Measurements from ENCODE around the gene NFATC2IP.

NFATC2IP gene

DNA sequence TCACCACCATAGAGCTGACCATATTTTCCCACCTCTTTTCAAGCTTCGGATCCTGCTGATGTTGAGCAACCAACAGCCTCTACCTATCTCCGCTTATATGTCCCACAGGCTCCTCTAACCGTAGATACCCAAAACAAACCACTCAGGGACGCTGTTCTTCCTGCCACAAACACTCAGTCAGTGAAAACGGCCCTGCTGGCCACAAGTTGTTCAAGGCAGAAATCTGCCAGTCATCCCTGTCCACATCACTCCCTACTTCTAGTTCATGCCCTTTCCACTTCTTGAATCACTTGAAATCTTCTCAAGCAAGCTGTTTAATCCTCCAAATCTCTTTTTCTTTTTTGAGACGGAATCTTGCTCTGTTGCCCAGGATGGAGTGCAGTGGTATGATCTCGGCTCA lies 33.6 kb upstream of the NFATC2IP start:
- DNase-seq (ENCODE audit: low read depth), result no peak
- TF ChIP-seq, protein P1, sequence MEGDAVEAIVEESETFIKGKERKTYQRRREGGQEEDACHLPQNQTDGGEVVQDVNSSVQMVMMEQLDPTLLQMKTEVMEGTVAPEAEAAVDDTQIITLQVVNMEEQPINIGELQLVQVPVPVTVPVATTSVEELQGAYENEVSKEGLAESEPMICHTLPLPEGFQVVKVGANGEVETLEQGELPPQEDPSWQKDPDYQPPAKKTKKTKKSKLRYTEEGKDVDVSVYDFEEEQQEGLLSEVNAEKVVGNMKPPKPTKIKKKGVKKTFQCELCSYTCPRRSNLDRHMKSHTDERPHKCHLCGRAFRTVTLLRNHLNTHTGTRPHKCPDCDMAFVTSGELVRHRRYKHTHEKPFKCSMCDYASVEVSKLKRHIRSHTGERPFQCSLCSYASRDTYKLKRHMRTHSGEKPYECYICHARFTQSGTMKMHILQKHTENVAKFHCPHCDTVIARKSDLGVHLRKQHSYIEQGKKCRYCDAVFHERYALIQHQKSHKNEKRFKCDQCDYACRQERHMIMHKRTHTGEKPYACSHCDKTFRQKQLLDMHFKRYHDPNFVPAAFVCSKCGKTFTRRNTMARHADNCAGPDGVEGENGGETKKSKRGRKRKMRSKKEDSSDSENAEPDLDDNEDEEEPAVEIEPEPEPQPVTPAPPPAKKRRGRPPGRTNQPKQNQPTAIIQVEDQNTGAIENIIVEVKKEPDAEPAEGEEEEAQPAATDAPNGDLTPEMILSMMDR (IDR thresholded peaks at IDR 0.05; ENCODE audit: insufficient read depth, low read depth, low read length, missing control alignments), result no peak
- no peak overlapping the region for H3K4me3 ChIP-seq (ENCODE audit: low read length)

- TF ChIP-seq, protein P1 (IDR thresholded peaks at IDR 0.05; ENCODE audit: insufficient read depth, low read depth, low read length, missing control alignments), result no peak
- H3K4me3 ChIP-seq (ENCODE audit: low read length), result no peak overlapping the region
- DNase-seq (ENCODE audit: low read depth), result no peak
These were observed 32.0 kb upstream of the NFATC2IP start for GRCh38 chr16:28918698-28919097.

GRCh38 chr16:28923231-28923587 lies 27.5 kb upstream of the NFATC2IP start:
- TF ChIP-seq, protein P1 (IDR thresholded peaks at IDR 0.05; ENCODE audit: insufficient read depth, low read depth, low read length, missing control alignments), result no peak
- no peak for DNase-seq (ENCODE audit: low read depth)
- no peak overlapping the region for H3K4me3 ChIP-seq (ENCODE audit: low read length)

DNA sequence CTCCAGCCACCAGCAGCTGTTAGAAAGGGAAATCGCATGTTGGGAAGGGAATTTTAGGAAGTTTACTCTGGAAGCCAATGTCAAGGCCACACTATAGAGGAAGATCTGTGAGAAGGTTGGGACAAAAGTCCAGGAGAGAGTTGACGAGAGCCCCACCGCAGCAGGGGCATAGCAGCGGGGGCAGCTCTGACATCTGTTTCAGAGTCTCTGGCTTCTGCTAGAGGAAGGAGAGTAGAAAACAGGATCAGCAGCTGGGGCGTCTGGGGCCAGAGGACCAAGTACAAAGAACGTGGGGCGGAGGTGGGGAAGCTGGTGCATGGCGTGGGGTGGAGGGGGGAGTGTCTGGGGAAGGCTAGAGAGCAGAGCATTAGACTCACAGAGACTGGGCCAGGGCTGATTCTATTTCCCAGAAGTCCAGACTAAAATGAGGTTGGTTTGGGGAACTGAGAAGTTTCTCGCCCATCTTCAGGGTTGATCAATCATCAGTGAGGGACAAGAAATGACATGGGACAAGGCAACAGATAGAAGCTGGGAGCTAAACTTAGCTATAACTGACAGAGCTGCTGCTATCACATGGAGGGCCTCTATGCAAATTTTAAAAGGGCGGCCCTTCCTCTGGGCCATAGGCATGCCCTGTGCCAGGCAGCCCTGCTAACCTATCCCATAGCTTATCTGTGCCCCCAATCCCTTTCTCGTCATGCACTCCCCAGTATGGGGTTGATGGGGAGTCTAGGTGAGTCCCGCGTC lies 26.9 kb upstream of the NFATC2IP start:
- peak overlapping the region; percentile 67 for H3K4me3 ChIP-seq (ENCODE audit: low read length)
- TF ChIP-seq, protein P1 (IDR thresholded peaks at IDR 0.05; ENCODE audit: insufficient read depth, low read depth, low read length, missing control alignments), result no peak
- DNase-seq (ENCODE audit: low read depth), result peak; percentile 31

DNA sequence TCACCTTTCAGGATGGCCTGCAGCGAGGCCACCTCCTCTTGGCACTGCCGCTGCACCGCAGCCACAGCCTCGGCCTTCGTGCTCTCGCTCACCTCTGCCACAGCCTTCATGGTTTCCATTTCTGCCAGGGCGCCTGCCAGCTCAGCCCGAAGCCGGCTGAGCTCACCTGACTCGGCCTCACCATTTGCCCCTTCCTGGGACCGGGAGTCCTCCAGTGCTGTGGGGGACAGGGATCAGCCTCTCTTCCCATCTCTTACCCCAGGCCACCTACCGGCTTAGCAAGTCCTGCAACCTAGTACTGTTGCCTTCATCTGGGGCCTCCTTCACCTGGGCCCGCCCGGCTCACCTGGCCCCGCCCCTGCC lies 26.4 kb upstream of the NFATC2IP start:
- peak overlapping the region; percentile 67 for H3K4me3 ChIP-seq (ENCODE audit: low read length)
- TF ChIP-seq, protein P1 (IDR thresholded peaks at IDR 0.05; ENCODE audit: insufficient read depth, low read depth, low read length, missing control alignments), result peak; percentile 57
- no peak for DNase-seq (ENCODE audit: low read depth)

GRCh38 chr16:28924762-28925385 lies 25.9 kb upstream of the NFATC2IP start, which contains the start of gene RABEP2:
RABEP2 (minus strand) TSS chr16:28925238; CDS start chr16:28925163, 75 bp downstream.
- TF ChIP-seq, protein P1 (IDR thresholded peaks at IDR 0.05; ENCODE audit: insufficient read depth, low read depth, low read length, missing control alignments), result no peak
- DNase-seq (ENCODE audit: low read depth), result peak; percentile 99
- peak within 1 kb of the TSS; percentile 76 for H3K4me3 ChIP-seq (ENCODE audit: low read length)

Data from epithelial cell of esophagus (primary cell).